Lung (tissue), 12 donors: Measurements from ENCODE around the gene LGR5. TPM values are rescaled to one million over a fixed set of nuclear protein-coding genes. Genes with fewer than 3 reads are reported as not detected.

Source experiments
- ATAC-seq: fragments of 200-7000 bp; cut with Tn5 transposase; one replicate; pipeline ENCODE4 v1.9.1; 2020; ENCODE audit warnings: moderate number of reproducible peaks; ENCODE audit not compliant: insufficient read depth, low FRiP score
- DNase-seq, 3 donors: peaks; one replicate each; pipeline ENCODE4 v3.0.0-alpha.2; 2013 to 2017
- H3K27ac ChIP-seq, 2 donors: one replicate each; pipeline ENCODE4 v1.5.1; 2013; ENCODE audit warnings: mild to moderate bottlenecking in 2 of 2, moderate library complexity in 2 of 2, control low read depth in 1 of 2, inconsistent platforms in 1 of 2, low read depth in 1 of 2, low read length in 1 of 2
- H3K27me3 ChIP-seq, 3 donors: one replicate each; pipeline ENCODE4 v1.5.1; 2013; ENCODE audit warnings: low read length in 2 of 3; ENCODE audit not compliant: control insufficient read depth in 3 of 3, insufficient read depth in 3 of 3
- H3K36me3 ChIP-seq, 4 donors: one replicate each; pipeline ENCODE4 v1.5.1; 2013; ENCODE audit warnings: low read length in 4 of 4, mild to moderate bottlenecking in 1 of 4, moderate library complexity in 1 of 4; ENCODE audit not compliant: control insufficient read depth in 4 of 4, insufficient read depth in 4 of 4
- H3K4me1 ChIP-seq, 5 donors: one replicate each; pipeline ENCODE4 v1.5.1; 2013; ENCODE audit warnings: low read length in 5 of 5, mild to moderate bottlenecking in 2 of 5, moderate library complexity in 1 of 5; ENCODE audit not compliant: control insufficient read depth in 5 of 5, insufficient read depth in 5 of 5
- H3K4me3 ChIP-seq: one replicate; pipeline ENCODE4 v1.5.1; 2013; ENCODE audit warnings: mild to moderate bottlenecking, control low read depth, moderate library complexity
- H3K9ac ChIP-seq, 2 donors: one replicate each; pipeline ENCODE4 v1.5.1; 2013; ENCODE audit warnings: low read length in 2 of 2, control low read depth in 1 of 2; ENCODE audit not compliant: insufficient read depth in 1 of 2
- H3K9me3 ChIP-seq, 4 donors: one replicate each; pipeline ENCODE4 v1.5.1; 2013; ENCODE audit warnings: low read length in 3 of 4, mild to moderate bottlenecking in 1 of 4, moderate library complexity in 1 of 4; ENCODE audit not compliant: control insufficient read depth in 4 of 4, insufficient read depth in 3 of 4
- CTCF ChIP-seq: IDR thresholded peaks from 2 replicates; pipeline ENCODE4 v1.5.1; 2012; ENCODE audit warnings: mild to moderate bottlenecking; ENCODE audit errors: control extremely low read depth, extremely low read depth
- WGBS, 2 donors: extraction: QIAGEN DNeasy Blood & Tissue Kit; methylation state at CpG; one replicate each; pipeline ENCODE4 v1.1.7; 2013; 5-methylcytosine and 5-hydroxymethylcytosine counted together
- polyA plus RNA-seq, 2 donors: library from polyadenylated mRNA; stranded (reverse); fragments of 200-250 nt; gene quantifications; one replicate each; pipeline ENCODE4 v1.2.1, GENCODE V29; 2013
- total RNA-seq, 2 donors: library from RNA; depleted of rRNA in 1 of 2; stranded (reverse); fragments of >200 nt in 1 of 2; gene quantifications; one replicate each; pipeline ENCODE4 v1.2.1, GENCODE V29; 2014 to 2021
- donor health status: control.
- donor health status: control.
- donor health status: Bipolar disorder and iron deficiency.
- donor health status: healthy.
- donor health status: DM: yes; HTN: yes; CAD: no.

The LGR5 gene
- total and polyA plus RNA-seq, 4 donors, result 0.06 to 1.4 (median 0.21) TPM

- no peak for DNase-seq
Observed at GRCh38 chr12:71584356-71584755, 144.8 kb downstream of the LGR5 start.

GRCh38 chr12:71585218-71585617, 145.6 kb downstream of the LGR5 start:
- Histone ChIP-seq H3K9me3 (peaks cover 0 to 3% (median 0%) of the 10 kb centered on the region in 4 donors), H3K27me3 (peaks cover 0 to 2% (median 0%) of the 10 kb centered on the region in 3 donors), H3K36me3 (no peaks in the 10 kb centered on the region), H3K27ac (no peak overlapping the region), H3K4me3 (no peak overlapping the region), H3K4me1 (peaks cover 0 to 3% (median 0%) of the 10 kb centered on the region in 5 donors), H3K9ac (no peak overlapping the region)
- DNase-seq (no peak), ATAC-seq (no peak)
- TF ChIP-seq CTCF, result no peak
- 56 to 70% methylated on average over 1 of the region's 1 CpG for WGBS, 2 donors

More at GRCh38 chr12:71584356-71584755, 144.8 kb downstream of the LGR5 start:
- no peak for ATAC-seq
- 84 to 85% methylated on average over 3 of the region's 3 CpGs for WGBS, 2 donors
- no peak overlapping the region for H3K27ac ChIP-seq
- H3K36me3 ChIP-seq, result no peaks in the 10 kb centered on the region
- H3K9ac ChIP-seq, result no peak overlapping the region
- H3K27me3 ChIP-seq, result peaks cover 0 to 2% (median 0%) of the 10 kb centered on the region in 3 donors
- no peaks in the 10 kb centered on the region for H3K9me3 ChIP-seq
- H3K4me1 ChIP-seq, result peaks cover 0 to 3% (median 0%) of the 10 kb centered on the region in 5 donors
- no peak for TF ChIP-seq CTCF
- H3K4me3 ChIP-seq, result no peak overlapping the region

- WGBS, 2 donors, result 60 to 82% methylated on average over 2 of the region's 2 CpGs
- ATAC-seq, result no peak
- no peak overlapping the region for H3K9ac ChIP-seq
- DNase-seq, result no peak
- H3K9me3 ChIP-seq, result peaks cover 0 to 3% (median under 1%) of the 10 kb centered on the region in 4 donors
- no peak for TF ChIP-seq CTCF
- peaks cover 0 to 3% (median 0%) of the 10 kb centered on the region in 5 donors for H3K4me1 ChIP-seq
- H3K36me3 ChIP-seq, result no peaks in the 10 kb centered on the region
- no peak overlapping the region for H3K4me3 ChIP-seq
- peaks cover 0 to 2% (median 0%) of the 10 kb centered on the region in 3 donors for H3K27me3 ChIP-seq
- H3K27ac ChIP-seq, result no peak overlapping the region
Observed at GRCh38 chr12:71587012-71587411, 147.4 kb downstream of the LGR5 start.

GRCh38 chr12:71589478-71589881, 149.9 kb downstream of the LGR5 start:
- no peak for DNase-seq
- no peak overlapping the region for H3K4me3 ChIP-seq
- H3K27me3 ChIP-seq, result peaks cover 0 to 2% (median 2%) of the 10 kb centered on the region in 3 donors
- no peak for TF ChIP-seq CTCF
- peaks cover 0 to 3% (median under 1%) of the 10 kb centered on the region in 4 donors for H3K9me3 ChIP-seq
- ATAC-seq, result no peak
- no peak overlapping the region for H3K27ac ChIP-seq
- no peaks in the 10 kb centered on the region for H3K36me3 ChIP-seq
- 73 to 90% methylated on average over 4 of the region's 4 CpGs for WGBS, 2 donors
- no peaks in the 10 kb centered on the region for H3K4me1 ChIP-seq
- H3K9ac ChIP-seq, result no peak overlapping the region
